Right lobe of liver (tissue), 6 donors: ENCODE measurements around the gene LPO. TPM values are rescaled to one million over a fixed set of nuclear protein-coding genes. Genes with fewer than 3 reads are reported as not detected.

ENCODE experiments used
- ATAC-seq, 4 donors: fragments of 200-7000 bp; cut with Tn5 transposase; one replicate each; pipeline ENCODE4 v1.9.1; 2020; ENCODE audit warnings: mild to moderate bottlenecking in 4 of 4, moderate library complexity in 4 of 4
- DNase-seq, 3 donors: peaks; one replicate each; pipeline ENCODE4 v3.0.0-alpha.2; 2020
- H3K27ac ChIP-seq, 3 donors: fragments of 200-600 bp; one replicate each; pipeline ENCODE4 v1.8.0; 2022
- H3K27me3 ChIP-seq, 2 donors: fragments of 200-600 bp; one replicate each; pipeline ENCODE4 v1.8.0; 2022
- H3K36me3 ChIP-seq, 4 donors: fragments of 200-600 bp; sonication (generic) in 1 of 4; one replicate each; pipeline versions ENCODE4 v1.5.1 to v1.8.0; 2017 to 2022; ENCODE audit warnings: control low read depth in 1 of 4
- H3K4me1 ChIP-seq, 4 donors: fragments of 200-600 bp; sonication (generic) in 1 of 4; one replicate each; pipeline versions ENCODE4 v1.5.1 to v1.8.0; 2017 to 2022; ENCODE audit warnings: control low read depth in 1 of 4
- H3K4me3 ChIP-seq, 3 donors: fragments of 200-600 bp; one replicate each; pipeline ENCODE4 v1.8.0; 2022
- H3K9me3 ChIP-seq, 4 donors: fragments of 200-600 bp; sonication (generic) in 1 of 4; one replicate each; pipeline versions ENCODE4 v1.5.1 to v1.8.0; 2017 to 2022; ENCODE audit warnings: control low read depth in 1 of 4
- CTCF ChIP-seq, 4 donors: fragments of 200-600 bp in 3 of 4; fragments of 450-650 bp in 1 of 4; IDR thresholded peaks; one replicate each; pipeline versions ENCODE4 v1.5.1 to v1.8.0; 2016 to 2022; ENCODE audit warnings: antibody characterized with exemption in 4 of 4, mild to moderate bottlenecking in 2 of 4
- POLR2A ChIP-seq: fragments of 450-650 bp; IDR thresholded peaks from one replicate; pipeline ENCODE4 v1.6.1; 2017; ENCODE audit warnings: antibody characterized with exemption, mild to moderate bottlenecking
- WGBS: methylation state at CpG from one replicate; pipeline ENCODE4 v1.1.6; 2018; ENCODE audit warnings: low coverage, low lambda C conversion rate; ENCODE audit not compliant: insufficient coverage; ENCODE audit errors: missing lambda C conversion rate; 5-methylcytosine and 5-hydroxymethylcytosine counted together
- intact Hi-C, 2 donors: fragments of 100-400 bp; cut with DNase I; formaldehyde crosslinking; loops; one replicate each; pipeline versions ENCODE4 v1.11.2 to v1.14.1; 2022
- total RNA-seq, 6 experiments: library from RNA; depleted of rRNA in 2 of 6; stranded (reverse); fragments of >200 nt in 2 of 6; fragmentation: NEBNext Ultra II Directional in 3 of 6; extraction: Animal tissue kit (Norgen Biotek cat#: 25700) in 3 of 6; gene quantifications; one replicate each; pipeline versions ENCODE4 v1.1.0 to v1.2.4, GENCODE V29; 2016 to 2023
- donor health status: DM: no; HTN: yes; CAD: no.
- donor health status: DM: no; HTN: no; CAD: no.
- donor health status: DM: no; HTN: no; CAD: no.
- donor health status: DM: no; HTN: yes; CAD: no.
- donor health status: DM: no; HTN: yes; CAD: no.

LPO gene
- total RNA-seq, 6 experiments from 2014 or later = not detected

GRCh38 chr17:58219789-58220183, 18.6 kb upstream of the LPO start:
- intact Hi-C loops = no loop called here
- WGBS = 37% methylated on average over 5 of the region's 7 CpGs
- no peaks in the 10 kb centered on the region for H3K9me3 ChIP-seq

GRCh38 chr17:58224315-58224714, 14.1 kb upstream of the LPO start:
- WGBS = 28% methylated on average over 1 of the region's 1 CpG
- Histone ChIP-seq H3K4me1 (no peaks in the 10 kb centered on the region), H3K27ac (no peak overlapping the region), H3K9me3 (no peaks in the 10 kb centered on the region), H3K27me3 (no peaks in the 10 kb centered on the region), H3K36me3 (no peaks in the 10 kb centered on the region), H3K4me3 (no peak overlapping the region)
- intact Hi-C loops = no loop called here
- no peak for TF ChIP-seq CTCF (IDR thresholded peaks at IDR 0.05)
- ATAC-seq = no peak
- DNase-seq = no peak

More at GRCh38 chr17:58219789-58220183, 18.6 kb upstream of the LPO start:
- Histone ChIP-seq H3K27me3 (no peaks in the 10 kb centered on the region), H3K4me3 (peak overlapping the region; percentile 67 to 85 (median 84)), H3K27ac (peak overlapping the region in 1 of 3 donors; percentile 36), H3K4me1 (peaks cover 0 to 3% (median 0%) of the 10 kb centered on the region in 4 donors), H3K36me3 (no peaks in the 10 kb centered on the region)
- ATAC-seq (no peak), DNase-seq (no peak)
- no peak for TF ChIP-seq CTCF (IDR thresholded peaks at IDR 0.05)
- no peak for TF ChIP-seq POLR2A

DNA sequence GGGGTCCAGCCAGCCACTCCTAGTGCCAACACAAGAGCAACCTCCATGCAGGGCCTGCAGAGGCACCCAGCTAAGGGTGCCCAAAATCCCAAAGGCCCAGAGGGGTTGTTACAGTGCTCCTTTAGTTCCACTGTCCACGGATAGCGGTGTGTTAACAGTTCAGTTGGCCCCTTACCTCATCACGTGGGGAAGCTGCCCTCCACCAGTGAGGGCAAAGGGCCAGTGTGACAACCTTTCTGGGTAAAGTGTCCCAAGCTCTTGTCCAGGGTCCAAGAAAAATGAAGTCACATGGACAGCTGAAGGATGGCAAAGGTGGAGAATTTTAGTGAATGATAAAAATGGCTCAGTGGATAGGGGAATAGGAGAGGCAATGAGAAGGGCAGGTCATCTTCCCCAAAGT, 10.7 kb upstream of the LPO start:
- peak in 3 of 4 donors; percentile 20 to 65 (median 33) for ATAC-seq
- H3K27me3 ChIP-seq = no peaks in the 10 kb centered on the region
- TF ChIP-seq CTCF (IDR thresholded peaks at IDR 0.05) (no peak), POLR2A (no peak)
- H3K9me3 ChIP-seq = no peaks in the 10 kb centered on the region
- H3K4me1 ChIP-seq = no peaks in the 10 kb centered on the region
- H3K4me3 ChIP-seq = no peak overlapping the region
- intact Hi-C loops = no loop called here
- H3K27ac ChIP-seq = no peak overlapping the region
- no peaks in the 10 kb centered on the region for H3K36me3 ChIP-seq
- WGBS = 17% methylated on average over 3 of the region's 3 CpGs
- DNase-seq = peak in 1 of 3 donors; percentile 70

GRCh38 chr17:58228679-58229078, 9.7 kb upstream of the LPO start:
- intact Hi-C loops = no loop called here
- ATAC-seq (no peak), DNase-seq (no peak)
- WGBS = 44% methylated on average over 3 of the region's 3 CpGs
- no peaks in the 10 kb centered on the region for H3K27me3 ChIP-seq
- H3K9me3 ChIP-seq = no peaks in the 10 kb centered on the region
- no peaks in the 10 kb centered on the region for H3K36me3 ChIP-seq
- TF ChIP-seq POLR2A (no peak), CTCF (IDR thresholded peaks at IDR 0.05) (no peak)
- no peak overlapping the region for H3K4me3 ChIP-seq
- no peak overlapping the region for H3K27ac ChIP-seq
- no peaks in the 10 kb centered on the region for H3K4me1 ChIP-seq

- Histone ChIP-seq H3K36me3 (no peaks in the 10 kb centered on the region), H3K4me1 (no peaks in the 10 kb centered on the region), H3K27ac (no peak overlapping the region), H3K27me3 (no peaks in the 10 kb centered on the region), H3K9me3 (no peaks in the 10 kb centered on the region), H3K4me3 (no peak overlapping the region)
- 60% methylated on average over 1 of the region's 1 CpG for WGBS
- DNase-seq (no peak), ATAC-seq (no peak)
- no peak for TF ChIP-seq POLR2A
- TF ChIP-seq CTCF (IDR thresholded peaks at IDR 0.05) = no peak
- intact Hi-C loops = no loop called here
Measured at GRCh38 chr17:58229384-58229783, 9.0 kb upstream of the LPO start.
